GM21360 (cell line): ENCODE results near the gene RAC3.

Experiments
- ATAC-seq: cut with Tn5 transposase; IDR thresholded peaks from one replicate; pipeline ENCODE4 v1.9.1; 2021; ENCODE audit warnings: mild to moderate bottlenecking, moderate library complexity; ENCODE audit not compliant: unreplicated experiment

The RAC3 gene

DNA sequence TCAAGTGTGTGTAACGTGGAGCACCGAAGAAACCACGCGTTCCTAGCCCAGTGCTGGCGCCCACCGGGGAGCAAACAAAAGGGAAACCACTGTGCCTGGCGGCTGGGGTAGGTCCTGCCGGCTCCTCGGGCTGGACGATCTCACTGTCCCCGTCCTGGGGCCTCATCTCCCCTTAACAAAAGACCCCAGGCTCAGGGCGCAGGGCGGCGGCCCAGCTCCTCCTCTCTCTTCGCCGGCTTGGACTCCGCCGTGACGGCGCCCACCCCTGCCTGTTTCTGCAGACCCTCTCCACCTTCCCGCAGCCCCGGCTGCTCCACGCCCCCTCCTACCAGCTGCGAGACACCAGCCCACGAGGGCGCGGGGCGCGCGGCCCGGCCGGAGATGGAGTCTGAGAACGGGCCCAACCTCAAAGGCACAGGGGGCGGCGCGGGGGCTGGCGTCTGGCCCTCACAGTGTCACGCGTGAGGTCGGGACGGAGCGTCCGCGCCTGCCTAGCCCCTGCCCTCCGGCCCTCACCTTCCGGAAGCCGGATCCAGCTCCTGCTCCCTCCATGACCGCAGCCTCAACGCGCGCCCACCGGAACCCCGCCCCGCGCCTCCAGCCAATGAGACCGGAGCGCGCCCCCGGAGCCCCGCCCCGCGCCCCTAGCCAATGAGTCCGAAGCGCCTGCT, 9.0 kb upstream of the RAC3 start, which contains the start of gene CENPX:
TSS of gene CENPX (minus strand) at position 569 of the 671 bp plus-strand sequence. CDS start at position 552, 17 bp downstream.
- no peak for ATAC-seq

DNA sequence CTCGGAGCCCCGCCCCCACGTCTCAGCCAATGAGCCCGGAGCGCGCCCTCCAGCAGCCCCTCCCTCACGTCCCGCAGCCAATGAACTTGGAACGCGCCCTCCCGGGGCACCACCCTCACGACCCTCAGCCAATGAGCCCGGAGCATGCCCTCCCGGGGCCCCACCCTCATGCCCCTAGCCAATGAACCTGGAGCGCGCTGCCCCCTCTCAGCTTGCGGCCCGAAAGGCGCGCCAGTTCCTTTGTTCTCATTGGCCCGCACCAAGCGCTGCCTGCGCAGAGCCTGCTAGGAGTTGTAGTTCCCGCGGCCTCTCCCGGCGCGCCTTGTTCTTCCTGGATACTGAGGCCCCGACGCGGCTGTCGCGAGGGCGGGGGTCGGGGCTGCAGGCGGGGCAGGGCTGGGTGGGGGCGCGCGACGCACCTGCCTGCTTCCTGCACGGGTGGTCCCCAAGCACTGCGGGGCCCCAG, 8.5 kb upstream of the RAC3 start, which contains the start of gene LRRC45:
TSS of gene LRRC45 (plus strand) at position 325 of the 466 bp plus-strand sequence. CDS start 339 bp downstream, outside the sequence.
- peak; percentile 78 for ATAC-seq

DNA sequence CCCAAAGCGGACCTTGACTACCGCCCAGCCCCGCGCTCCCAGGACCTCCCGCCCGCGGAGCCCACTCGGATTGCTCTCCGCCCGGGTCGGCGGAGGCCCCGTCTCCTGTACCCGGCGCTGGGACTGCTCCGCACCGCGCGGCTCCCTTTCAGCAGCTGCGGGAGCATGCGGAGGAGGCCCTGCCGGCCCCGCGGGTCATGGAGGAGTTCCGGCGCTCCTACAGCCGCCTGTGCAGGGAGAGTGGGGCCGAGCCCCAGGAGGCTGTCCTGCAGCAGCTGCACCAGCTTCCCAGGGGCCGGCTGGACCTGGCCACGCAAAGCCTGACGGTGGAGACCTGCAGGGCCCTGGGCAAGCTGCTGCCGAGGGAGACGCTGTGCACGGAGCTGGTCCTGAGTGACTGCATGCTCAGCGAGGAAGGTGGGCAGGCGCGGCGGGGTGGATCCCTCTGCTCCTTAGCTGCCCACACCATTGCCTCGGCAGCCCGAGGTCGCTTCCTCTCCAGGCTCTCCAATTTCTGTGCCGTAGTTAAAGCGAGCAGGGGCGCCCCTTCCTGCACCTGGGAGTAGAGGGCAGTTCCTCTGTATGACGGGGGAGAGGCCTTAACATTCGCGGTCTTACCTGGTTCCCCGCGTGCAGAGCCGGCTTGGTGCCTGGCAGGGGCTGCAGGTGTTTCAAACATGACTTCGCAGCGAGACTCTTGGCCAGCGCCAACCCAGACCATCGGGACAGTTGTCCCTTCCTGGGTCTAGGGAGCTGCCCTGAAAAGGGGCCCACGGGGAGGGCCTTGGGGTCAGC, 7.8 kb upstream of the RAC3 start:
- ATAC-seq, result no peak

DNA sequence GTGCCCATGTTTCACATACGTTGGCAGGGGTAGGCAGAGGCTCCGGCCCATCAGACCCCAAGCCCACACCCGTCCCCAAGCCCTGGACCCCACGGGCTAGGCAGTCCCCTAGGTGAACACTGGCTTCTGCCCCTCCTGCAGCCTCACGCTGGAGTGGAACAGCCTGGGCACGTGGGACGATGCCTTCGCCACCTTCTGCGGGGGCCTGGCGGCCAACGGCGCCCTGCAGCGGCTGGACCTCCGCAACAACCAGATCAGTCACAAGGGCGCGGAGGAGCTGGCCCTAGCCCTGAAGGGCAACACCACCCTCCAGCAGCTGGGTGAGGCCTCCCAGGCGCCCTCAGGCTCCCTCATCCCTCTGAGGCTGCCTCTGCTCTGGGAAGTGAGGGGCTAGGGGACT, 6.6 kb upstream of the RAC3 start:
- ATAC-seq, result no peak

DNA sequence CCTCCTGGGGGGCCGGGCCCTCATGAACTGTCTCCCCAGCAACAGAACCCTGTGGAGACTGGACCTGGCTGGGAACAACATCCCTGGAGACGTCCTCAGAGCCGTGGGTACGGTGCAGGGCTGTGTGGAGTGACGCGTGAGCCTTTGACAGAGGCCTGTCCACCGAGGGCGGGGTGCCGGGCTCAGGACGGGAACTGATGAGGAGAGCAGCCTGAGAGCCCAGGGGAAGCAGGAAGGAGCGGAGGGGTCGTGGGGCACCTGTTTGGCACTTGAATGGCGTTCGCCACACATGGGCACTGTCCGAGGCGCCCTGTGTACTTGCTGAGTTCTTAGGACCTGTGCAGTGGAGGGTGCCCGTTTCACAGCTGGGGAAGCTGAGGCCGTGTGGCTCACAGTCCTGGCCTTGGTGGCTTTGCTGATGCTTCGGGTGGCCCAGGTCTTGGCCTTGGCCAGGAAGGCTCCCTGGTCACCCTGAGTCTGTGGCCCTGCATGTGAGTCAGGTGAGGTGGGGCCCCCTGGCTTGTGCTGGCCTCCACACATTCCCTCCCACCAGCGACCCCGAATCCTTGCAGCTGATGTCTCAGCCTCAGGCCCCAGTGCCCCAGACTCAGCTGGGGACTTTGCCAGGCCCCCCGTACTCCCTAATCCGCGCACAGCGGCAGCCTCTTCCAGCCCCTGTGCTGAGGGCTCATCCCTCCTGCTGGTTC, 5.9 kb upstream of the RAC3 start:
- ATAC-seq, result no peak

DNA sequence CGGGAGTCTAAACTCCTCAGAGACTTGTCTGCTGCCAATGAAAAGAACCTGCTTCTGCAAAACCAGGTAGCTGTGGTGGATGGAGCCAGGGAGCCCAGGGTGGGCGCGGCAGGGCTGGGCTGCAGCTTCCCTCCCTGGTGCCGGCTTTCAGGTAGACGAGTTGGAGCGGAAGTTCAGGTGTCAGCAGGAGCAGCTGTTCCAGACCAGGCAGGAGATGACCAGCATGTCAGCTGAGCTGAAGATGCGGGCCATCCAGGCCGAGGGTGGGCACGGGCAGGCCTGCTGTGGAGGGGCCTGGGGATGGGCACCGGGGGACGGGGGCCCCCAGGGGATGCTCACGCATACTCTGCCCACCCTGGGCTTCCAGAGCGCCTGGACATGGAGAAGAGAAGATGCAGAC, 3.2 kb upstream of the RAC3 start:
- no peak for ATAC-seq

DNA sequence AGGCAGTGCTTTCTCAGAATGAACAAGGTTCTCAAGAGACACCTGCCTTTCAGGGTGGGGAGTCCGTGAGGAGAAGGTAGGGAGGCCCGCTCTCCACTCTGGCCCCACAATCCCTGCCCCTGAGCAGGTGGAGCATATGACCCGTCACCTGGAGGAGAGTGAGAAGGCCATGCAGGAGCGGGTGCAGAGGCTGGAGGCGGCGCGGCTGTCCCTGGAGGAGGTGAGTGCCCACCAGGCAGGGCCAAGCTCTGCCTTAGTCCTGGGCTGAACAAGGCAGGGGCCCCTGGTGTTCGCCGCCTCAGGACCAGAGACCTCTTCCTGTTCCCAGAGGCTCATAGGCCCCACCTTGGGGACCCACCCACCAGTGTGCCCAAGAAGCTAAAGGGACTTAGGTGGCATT, 2.5 kb upstream of the RAC3 start:
- ATAC-seq, result no peak

DNA sequence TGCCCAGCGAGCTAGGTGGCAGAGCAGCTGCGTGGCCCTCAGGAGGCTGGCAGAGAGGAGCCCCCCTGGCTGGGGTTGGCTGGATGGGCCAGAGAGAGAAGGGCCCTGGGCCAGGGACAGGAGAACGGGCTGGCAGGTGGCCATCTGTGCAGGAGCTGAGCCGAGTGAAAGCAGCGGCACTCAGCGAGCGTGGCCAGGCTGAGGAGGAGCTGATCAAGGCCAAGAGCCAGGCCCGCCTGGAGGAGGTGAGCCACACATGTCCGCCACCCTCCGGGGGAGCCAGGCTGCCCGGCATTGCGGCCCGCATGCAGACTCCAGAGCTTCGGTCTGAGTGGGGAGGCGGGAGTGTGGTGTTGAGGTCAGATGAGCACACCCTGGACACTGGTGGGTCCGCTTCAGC, 2.1 kb upstream of the RAC3 start:
- no peak for ATAC-seq

DNA sequence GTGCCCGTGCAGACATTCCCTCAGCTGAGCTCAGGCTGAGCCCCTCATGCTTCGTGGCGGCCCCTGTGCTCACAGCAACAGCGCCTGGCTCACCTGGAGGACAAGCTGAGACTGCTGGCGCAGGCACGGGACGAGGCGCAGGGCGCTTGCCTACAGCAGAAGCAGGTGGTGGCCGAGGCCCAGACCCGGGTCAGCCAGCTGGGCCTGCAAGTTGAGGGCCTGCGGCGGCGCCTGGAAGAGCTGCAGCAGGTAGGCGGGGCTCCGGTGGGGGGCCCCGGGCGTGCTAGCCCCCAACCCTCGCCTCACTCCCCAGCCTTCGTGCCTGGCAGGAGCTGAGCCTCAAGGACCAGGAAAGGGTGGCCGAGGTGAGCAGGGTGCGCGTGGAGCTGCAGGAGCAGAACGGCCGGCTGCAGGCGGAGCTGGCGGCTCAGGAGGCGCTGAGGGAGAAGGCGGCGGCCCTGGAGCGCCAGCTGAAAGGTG, 1.4 kb upstream of the RAC3 start:
- ATAC-seq, result no peak

DNA sequence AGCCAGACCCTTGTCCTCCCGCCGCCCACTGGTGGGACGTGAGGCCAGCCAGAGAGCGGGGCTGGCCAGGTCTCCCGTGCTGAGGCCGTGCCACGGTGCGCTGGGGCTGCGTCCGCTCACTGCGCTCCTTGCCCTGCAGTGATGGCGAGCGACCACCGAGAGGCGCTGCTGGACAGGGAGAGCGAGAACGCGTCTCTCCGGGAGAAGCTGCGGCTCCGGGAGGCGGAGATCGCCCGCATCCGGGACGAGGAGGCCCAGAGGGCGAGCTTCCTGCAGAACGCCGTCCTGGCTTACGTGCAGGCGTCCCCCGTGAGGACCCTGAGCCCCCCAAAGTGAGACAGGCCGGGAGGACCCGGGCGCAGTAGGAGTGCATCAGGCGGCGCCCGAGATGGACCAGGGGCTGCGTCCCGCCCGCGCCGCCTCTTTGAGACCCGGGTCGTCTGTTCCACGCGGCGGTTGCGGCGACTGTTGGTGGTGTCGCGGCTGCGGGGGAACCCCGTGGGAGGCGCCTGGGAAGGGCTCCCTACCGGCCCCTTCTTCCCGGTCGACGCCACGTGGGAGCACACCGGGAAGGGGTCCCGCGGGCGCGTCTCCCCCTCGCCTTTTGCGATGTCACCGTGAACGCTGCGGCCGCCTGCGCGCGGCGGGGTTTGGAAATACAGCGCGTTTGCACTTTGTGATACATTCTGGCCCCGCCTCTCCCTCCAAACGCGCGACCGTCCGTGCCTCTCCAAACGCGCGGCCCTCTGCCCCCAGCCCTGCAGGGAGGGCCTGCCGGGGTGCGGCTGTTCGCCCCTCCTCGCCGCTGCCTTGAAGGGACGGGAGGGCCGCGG, 792 bp upstream of the RAC3 start:
- no peak for ATAC-seq

DNA sequence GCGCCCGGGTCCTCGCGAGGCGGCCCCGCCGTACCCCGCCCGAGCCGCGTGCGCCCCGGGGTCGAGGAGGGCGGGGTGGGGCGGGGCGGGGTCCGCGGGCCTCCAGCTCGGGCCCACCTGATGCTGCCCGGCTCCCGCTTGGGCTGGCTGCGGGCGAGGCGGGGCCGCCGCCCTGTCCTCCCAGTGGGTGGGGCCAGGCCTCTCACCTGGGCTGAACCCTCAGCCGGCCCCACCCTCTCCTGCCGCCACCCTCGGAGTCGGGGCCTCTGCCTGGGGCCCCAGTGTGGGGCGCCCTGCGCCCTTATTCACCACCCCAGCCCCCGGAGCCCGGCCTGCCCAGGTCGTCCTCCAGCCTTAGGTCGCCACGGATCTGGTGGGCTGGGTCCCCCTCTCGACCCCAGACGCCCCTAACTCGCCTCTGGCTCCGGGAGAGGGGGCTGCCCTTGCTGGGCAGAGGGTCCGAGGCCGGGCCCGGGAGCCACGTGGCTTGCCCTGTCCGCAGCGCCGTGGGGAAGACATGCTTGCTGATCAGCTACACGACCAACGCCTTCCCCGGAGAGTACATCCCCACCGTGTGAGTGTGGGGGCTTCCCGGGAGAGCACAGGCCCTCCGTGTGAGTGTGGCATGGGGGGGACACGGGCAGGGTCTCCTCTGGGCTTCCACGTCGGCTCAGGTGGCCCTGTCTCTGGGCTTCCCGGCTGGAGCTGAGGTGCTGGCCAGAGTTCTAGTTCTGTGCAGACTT, 578 bp downstream of the RAC3 start:
- ATAC-seq, result no peak

DNA sequence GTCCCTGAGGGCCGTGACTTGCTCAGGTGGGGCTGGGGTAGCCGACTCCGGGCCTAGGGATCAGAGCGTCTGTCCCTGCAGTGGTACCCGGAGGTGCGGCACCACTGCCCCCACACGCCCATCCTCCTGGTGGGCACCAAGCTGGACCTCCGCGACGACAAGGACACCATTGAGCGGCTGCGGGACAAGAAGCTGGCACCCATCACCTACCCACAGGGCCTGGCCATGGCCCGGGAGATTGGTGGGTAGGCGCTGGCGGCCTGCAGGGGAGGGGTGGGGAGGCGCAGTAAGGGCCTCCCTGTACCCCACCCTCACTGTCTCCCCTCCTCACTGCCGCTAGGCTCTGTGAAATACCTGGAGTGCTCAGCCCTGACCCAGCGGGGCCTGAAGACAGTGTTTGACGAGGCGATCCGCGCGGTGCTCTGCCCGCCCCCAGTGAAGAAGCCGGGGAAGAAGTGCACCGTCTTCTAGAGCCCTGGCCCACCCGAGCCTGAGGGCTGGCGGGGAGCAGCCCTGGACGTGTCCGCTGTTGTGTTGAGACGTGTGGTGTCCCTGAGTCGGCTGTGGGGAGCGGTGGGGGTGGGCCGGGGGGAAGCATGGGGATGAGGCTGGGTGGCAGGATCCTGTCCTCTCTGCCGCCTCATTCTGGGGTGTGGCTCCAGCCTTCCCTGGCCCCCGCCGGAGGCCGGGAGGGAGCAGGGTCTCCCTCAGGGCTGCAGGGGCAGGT, 2.0 kb downstream of the RAC3 start:
- ATAC-seq, result no peak

DNA sequence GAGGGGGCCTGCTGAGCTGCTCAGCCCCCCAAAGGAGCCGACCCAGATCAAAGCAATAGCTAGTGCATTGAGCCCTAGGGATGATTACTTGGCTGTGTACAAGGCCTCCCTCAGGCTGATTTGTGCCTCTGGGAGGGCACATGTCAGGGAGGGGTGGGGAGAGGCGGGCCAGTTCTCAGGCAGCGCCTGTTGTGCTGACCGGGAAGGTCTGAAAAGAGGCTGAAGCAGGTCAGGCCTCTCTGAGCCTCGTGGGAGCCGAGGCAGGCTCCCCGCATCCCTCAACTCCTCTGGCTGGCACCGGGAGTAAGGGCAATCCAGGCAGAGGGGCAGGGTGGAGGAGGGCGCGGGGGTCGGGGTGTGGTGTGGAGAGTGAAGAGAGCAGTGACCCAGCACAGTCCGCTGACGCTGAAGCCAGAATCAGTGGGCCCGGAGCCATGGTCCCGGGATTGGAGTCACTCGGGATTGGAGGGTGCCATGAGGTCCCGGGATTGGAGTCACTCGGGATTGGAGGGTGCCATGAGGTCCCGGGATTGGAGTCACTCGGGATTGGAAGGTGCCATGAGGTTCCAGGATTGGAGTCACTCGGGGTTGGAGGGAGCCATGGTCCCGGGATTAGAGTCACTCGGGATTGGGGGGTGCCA, 3.0 kb downstream of the RAC3 start:
- ATAC-seq, result no peak

DNA sequence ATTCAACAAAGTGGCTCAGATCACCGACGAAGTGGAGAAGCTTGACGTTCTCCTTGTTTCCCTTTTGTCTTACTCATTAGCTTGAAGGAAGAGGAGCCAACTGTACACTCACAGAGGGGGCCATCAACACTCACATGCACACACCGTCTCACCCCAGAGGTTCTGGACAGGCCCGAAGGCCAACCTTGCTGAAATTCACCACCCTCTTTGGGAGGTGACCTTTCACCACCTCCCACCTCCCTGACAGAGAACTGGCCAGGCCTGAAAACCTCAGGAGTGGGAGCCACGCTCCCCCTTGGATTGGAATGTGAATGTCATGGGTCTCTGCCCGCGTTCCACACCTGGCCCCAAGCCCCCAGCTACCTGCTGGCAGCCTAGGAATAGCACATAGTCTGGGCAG, 4.0 kb downstream of the RAC3 start:
- no peak for ATAC-seq

DNA sequence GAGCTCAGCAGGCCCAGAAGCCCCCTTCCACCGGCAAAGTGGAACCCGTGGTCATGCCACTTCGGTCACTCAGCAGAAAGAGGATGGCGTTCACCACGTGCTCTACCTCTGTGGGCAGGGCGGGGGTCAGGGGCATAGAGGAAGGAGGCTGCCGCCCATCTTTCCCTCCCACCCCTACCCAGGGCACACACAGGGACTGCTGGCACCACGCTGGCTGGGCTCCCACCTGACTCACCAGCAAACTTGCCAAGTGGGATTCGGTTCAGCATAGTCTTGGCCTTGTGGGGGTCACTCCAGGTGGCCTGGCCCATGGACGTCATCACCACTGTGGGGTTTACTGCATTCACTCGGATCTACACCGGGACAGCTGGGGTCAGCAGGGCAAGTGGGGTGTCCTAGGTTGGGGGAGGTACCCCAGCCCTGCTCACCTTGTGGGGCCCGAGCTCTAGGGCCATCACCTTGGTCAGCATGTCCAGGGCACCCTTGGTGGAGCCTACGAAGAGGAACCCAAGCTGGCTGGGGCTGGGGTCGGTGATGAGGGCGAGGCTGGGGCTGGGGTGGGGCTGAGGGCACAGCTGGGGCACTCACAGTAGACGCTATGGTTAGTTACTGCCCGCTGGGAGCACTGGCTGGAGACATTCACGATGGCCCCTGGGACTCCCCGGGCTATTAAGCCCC, 4.6 kb downstream of the RAC3 start:
- ATAC-seq, result no peak

DNA sequence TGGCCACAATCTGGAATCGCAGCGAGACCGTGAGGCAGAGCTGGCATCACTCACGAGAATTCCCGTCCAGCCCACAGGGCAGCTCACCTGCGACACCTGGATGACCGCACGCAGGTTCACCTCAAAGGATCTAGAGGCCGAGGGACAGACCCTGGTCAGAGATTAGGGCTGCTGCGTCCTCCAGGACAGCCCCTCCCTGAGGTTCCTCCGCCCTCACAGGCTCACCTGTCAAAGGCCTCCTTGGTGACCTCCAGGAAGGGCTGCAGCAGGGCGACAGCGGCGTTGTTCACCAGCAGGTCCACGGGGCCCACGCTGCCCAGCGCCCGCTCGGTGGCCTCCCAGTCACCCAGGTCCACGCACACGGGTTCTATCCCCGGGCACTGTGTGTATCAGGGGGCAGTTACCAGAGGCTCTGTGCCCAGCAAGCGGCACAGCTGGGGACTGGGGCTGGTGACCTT, 5.2 kb downstream of the RAC3 start:
- peak; percentile 3 for ATAC-seq

DNA sequence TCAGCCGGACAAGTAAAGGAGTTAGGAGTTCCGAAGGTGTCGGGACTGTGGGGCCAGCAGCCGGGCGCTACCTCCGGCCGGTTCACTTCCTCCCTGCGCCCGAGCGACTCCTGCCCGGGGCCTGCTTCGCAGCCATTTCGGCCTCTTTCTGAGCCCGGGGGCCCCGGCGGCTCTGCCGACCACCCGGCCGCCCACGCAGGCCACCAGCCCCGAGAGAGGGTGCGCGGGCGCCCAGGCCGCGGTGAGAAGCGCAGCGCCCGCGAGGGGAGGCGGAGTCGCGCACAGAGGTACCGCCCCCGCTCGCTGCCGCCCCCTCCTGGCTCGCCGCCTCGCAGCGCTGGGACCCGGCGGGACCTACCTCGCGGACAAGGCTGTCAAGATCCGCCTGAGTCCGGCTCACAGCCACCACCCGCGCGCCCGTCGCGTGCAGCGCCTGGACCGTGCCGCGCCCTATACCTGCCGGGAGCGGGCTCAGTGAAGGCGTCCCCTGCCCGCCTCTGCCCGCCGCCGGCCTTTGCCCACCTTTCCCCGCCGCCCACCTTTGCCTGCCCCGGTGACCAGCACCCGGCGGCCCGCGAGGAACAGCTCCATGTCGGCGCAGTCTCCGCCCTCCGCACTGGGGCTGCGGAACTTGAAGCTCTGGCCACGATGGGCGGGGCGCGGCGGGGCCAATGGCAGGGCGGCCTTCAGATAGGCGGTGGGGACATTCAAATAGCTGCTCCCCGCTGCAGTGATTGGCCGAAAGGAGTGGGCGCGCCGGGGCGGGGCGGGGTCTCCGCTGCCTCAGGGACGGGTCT, 5.8 kb downstream of the RAC3 start, which contains the start of gene DCXR:
TSS of gene DCXR (minus strand) at position 606 of the 797 bp plus-strand sequence. CDS start at position 591, 15 bp downstream.
- peak; percentile 67 for ATAC-seq
